ENCODE data around the gene CLCN1.
"Not testable (repeated sequence)": the region's sequence is repeated elsewhere in the genome, so short reads cannot be mapped to it uniquely, and the experiment has no call there.

Gene CLCN1

GRCh38 chr7:143284591-143285469 lies 31.1 kb upstream of the CLCN1 start, which contains the start of gene TMEM139:
Gene TMEM139, plus strand, starts transcription at chr7:143284958. Its CDS starts 1,000 bp downstream, at chr7:143285958.
- Histone ChIP-seq H3K27me3 (ENCODE audit: control insufficient read depth in 2 of 2, insufficient read depth in 2 of 2, low read length in 2 of 2) (no peaks in the 10 kb centered on the region), H3K27ac (ENCODE audit: low read depth in 2 of 2, low read length in 2 of 2) (peak within 1 kb of the TSS; percentile 87 to 88), H3K9me3 (ENCODE audit: control insufficient read depth in 2 of 2, low read length in 2 of 2) (no peaks in the 10 kb centered on the region), H3K4me1 (ENCODE audit: control insufficient read depth in 2 of 2, insufficient read depth in 2 of 2, low read length in 2 of 2) (peaks cover 37 to 46% of the 10 kb centered on the region in 2 donors), H3K9ac (ENCODE audit: low read depth in 1 of 2, low read length in 2 of 2) (peak within 1 kb of the TSS; percentile 55 to 56), H3K36me3 (ENCODE audit: control insufficient read depth in 2 of 2, insufficient read depth in 2 of 2, low read length in 2 of 2) (no peaks in the 10 kb centered on the region), H3K4me3 (ENCODE audit: low read length in 2 of 2) (peak within 1 kb of the TSS; percentile 63 to 67)

- H3K36me3 ChIP-seq (ENCODE audit: control insufficient read depth in 2 of 2, insufficient read depth in 2 of 2, low read length in 2 of 2), result no peaks in the 10 kb centered on the region
- H3K9ac ChIP-seq (ENCODE audit: low read depth in 1 of 2, low read length in 2 of 2), result peak overlapping the region; percentile 55 to 56
- no peaks in the 10 kb centered on the region for H3K9me3 ChIP-seq (ENCODE audit: control insufficient read depth in 2 of 2, low read length in 2 of 2)
- H3K27ac ChIP-seq (ENCODE audit: low read depth in 2 of 2, low read length in 2 of 2), result peak overlapping the region; percentile 87 to 88
- H3K27me3 ChIP-seq (ENCODE audit: control insufficient read depth in 2 of 2, insufficient read depth in 2 of 2, low read length in 2 of 2), result no peaks in the 10 kb centered on the region
- H3K4me1 ChIP-seq (ENCODE audit: control insufficient read depth in 2 of 2, insufficient read depth in 2 of 2, low read length in 2 of 2), result peaks cover 40 to 49% of the 10 kb centered on the region in 2 donors
- H3K4me3 ChIP-seq (ENCODE audit: low read length in 2 of 2), result peak overlapping the region; percentile 63 to 67
These were observed 30.5 kb upstream of the CLCN1 start for GRCh38 chr7:143285470-143285778.

- H3K27me3 ChIP-seq (ENCODE audit: control insufficient read depth in 2 of 2, insufficient read depth in 2 of 2, low read length in 2 of 2), result no peaks in the 10 kb centered on the region
- H3K9ac ChIP-seq (ENCODE audit: low read depth in 1 of 2, low read length in 2 of 2), result peak overlapping the region in 1 of 2 donors; percentile 26
- no peaks in the 10 kb centered on the region for H3K36me3 ChIP-seq (ENCODE audit: control insufficient read depth in 2 of 2, insufficient read depth in 2 of 2, low read length in 2 of 2)
- no peaks in the 10 kb centered on the region for H3K9me3 ChIP-seq (ENCODE audit: control insufficient read depth in 2 of 2, low read length in 2 of 2)
- H3K4me3 ChIP-seq (ENCODE audit: low read length in 2 of 2), result peak overlapping the region; percentile 31 to 67
- H3K27ac ChIP-seq (ENCODE audit: low read depth in 2 of 2, low read length in 2 of 2), result peak overlapping the region; percentile 87 to 88
- H3K4me1 ChIP-seq (ENCODE audit: control insufficient read depth in 2 of 2, insufficient read depth in 2 of 2, low read length in 2 of 2), result peaks cover 44 to 51% of the 10 kb centered on the region in 2 donors
These were observed 29.9 kb upstream of the CLCN1 start for GRCh38 chr7:143285806-143286521.

- Histone ChIP-seq H3K4me1 (ENCODE audit: control insufficient read depth in 2 of 2, insufficient read depth in 2 of 2, low read length in 2 of 2) (peaks cover 44 to 51% of the 10 kb centered on the region in 2 donors), H3K9ac (ENCODE audit: low read depth in 1 of 2, low read length in 2 of 2) (no peak overlapping the region), H3K9me3 (ENCODE audit: control insufficient read depth in 2 of 2, low read length in 2 of 2) (no peaks in the 10 kb centered on the region), H3K4me3 (ENCODE audit: low read length in 2 of 2) (peak overlapping the region in 1 of 2 donors; percentile 67), H3K27ac (ENCODE audit: low read depth in 2 of 2, low read length in 2 of 2) (peak overlapping the region in 1 of 2 donors; percentile 87), H3K27me3 (ENCODE audit: control insufficient read depth in 2 of 2, insufficient read depth in 2 of 2, low read length in 2 of 2) (no peaks in the 10 kb centered on the region), H3K36me3 (ENCODE audit: control insufficient read depth in 2 of 2, insufficient read depth in 2 of 2, low read length in 2 of 2) (no peaks in the 10 kb centered on the region)
These were observed 29.4 kb upstream of the CLCN1 start for GRCh38 chr7:143286522-143286890.

GRCh38 chr7:143287339-143287934 lies 28.5 kb upstream of the CLCN1 start:
- Histone ChIP-seq H3K36me3 (ENCODE audit: control insufficient read depth in 2 of 2, insufficient read depth in 2 of 2, low read length in 2 of 2) (peaks cover 5 to 6% of the 10 kb centered on the region in 2 donors), H3K4me1 (ENCODE audit: control insufficient read depth in 2 of 2, insufficient read depth in 2 of 2, low read length in 2 of 2) (peaks cover 44 to 51% of the 10 kb centered on the region in 2 donors), H3K4me3 (ENCODE audit: low read length in 2 of 2) (peak overlapping the region; percentile 61 to 69), H3K27ac (ENCODE audit: low read depth in 2 of 2, low read length in 2 of 2) (peak overlapping the region; percentile 69 to 83), H3K9me3 (ENCODE audit: control insufficient read depth in 2 of 2, low read length in 2 of 2) (no peaks in the 10 kb centered on the region), H3K9ac (ENCODE audit: low read depth in 1 of 2, low read length in 2 of 2) (peak overlapping the region; percentile 44 to 51), H3K27me3 (ENCODE audit: control insufficient read depth in 2 of 2, insufficient read depth in 2 of 2, low read length in 2 of 2) (no peaks in the 10 kb centered on the region)

- Histone ChIP-seq H3K4me3 (ENCODE audit: low read length in 2 of 2) (peak within 1 kb of the TSS; percentile 95), H3K27me3 (ENCODE audit: control insufficient read depth in 2 of 2, insufficient read depth in 2 of 2, low read length in 2 of 2) (no peaks in the 10 kb centered on the region), H3K4me1 (ENCODE audit: control insufficient read depth in 2 of 2, insufficient read depth in 2 of 2, low read length in 2 of 2) (peaks cover 44 to 46% of the 10 kb centered on the region in 2 donors), H3K27ac (ENCODE audit: low read depth in 2 of 2, low read length in 2 of 2) (peak within 1 kb of the TSS; percentile 83 to 87), H3K9ac (ENCODE audit: low read depth in 1 of 2, low read length in 2 of 2) (peak within 1 kb of the TSS; percentile 87 to 92), H3K9me3 (ENCODE audit: control insufficient read depth in 2 of 2, low read length in 2 of 2) (no peaks in the 10 kb centered on the region), H3K36me3 (ENCODE audit: control insufficient read depth in 2 of 2, insufficient read depth in 2 of 2, low read length in 2 of 2) (peaks cover 9 to 11% of the 10 kb centered on the region in 2 donors)
These were observed 27.7 kb upstream of the CLCN1 start, which contains the start of gene CASP2 for GRCh38 chr7:143287935-143288826. Gene CASP2, plus strand, starts transcription at chr7:143288351. Its CDS starts 105 bp downstream, at chr7:143288456.

GRCh38 chr7:143288836-143289235 lies 27.1 kb upstream of the CLCN1 start:
- Histone ChIP-seq H3K27me3 (ENCODE audit: control insufficient read depth in 2 of 2, insufficient read depth in 2 of 2, low read length in 2 of 2) (no peaks in the 10 kb centered on the region), H3K4me3 (ENCODE audit: low read length in 2 of 2) (peak overlapping the region; percentile 95), H3K9ac (ENCODE audit: low read depth in 1 of 2, low read length in 2 of 2) (peak overlapping the region; percentile 87 to 92), H3K36me3 (ENCODE audit: control insufficient read depth in 2 of 2, insufficient read depth in 2 of 2, low read length in 2 of 2) (peaks cover 14 to 18% of the 10 kb centered on the region in 2 donors), H3K9me3 (ENCODE audit: control insufficient read depth in 2 of 2, low read length in 2 of 2) (no peaks in the 10 kb centered on the region), H3K4me1 (ENCODE audit: control insufficient read depth in 2 of 2, insufficient read depth in 2 of 2, low read length in 2 of 2) (peaks cover 40% of the 10 kb centered on the region in 2 donors), H3K27ac (ENCODE audit: low read depth in 2 of 2, low read length in 2 of 2) (peak overlapping the region; percentile 83 to 87)

- peak overlapping the region; percentile 95 for H3K4me3 ChIP-seq (ENCODE audit: low read length in 2 of 2)
- H3K36me3 ChIP-seq (ENCODE audit: control insufficient read depth in 2 of 2, insufficient read depth in 2 of 2, low read length in 2 of 2), result peaks cover 20 to 24% of the 10 kb centered on the region in 2 donors
- H3K4me1 ChIP-seq (ENCODE audit: control insufficient read depth in 2 of 2, insufficient read depth in 2 of 2, low read length in 2 of 2), result peaks cover 34% of the 10 kb centered on the region in 2 donors
- peak overlapping the region; percentile 83 to 87 for H3K27ac ChIP-seq (ENCODE audit: low read depth in 2 of 2, low read length in 2 of 2)
- no peaks in the 10 kb centered on the region for H3K9me3 ChIP-seq (ENCODE audit: control insufficient read depth in 2 of 2, low read length in 2 of 2)
- no peaks in the 10 kb centered on the region for H3K27me3 ChIP-seq (ENCODE audit: control insufficient read depth in 2 of 2, insufficient read depth in 2 of 2, low read length in 2 of 2)
- H3K9ac ChIP-seq (ENCODE audit: low read depth in 1 of 2, low read length in 2 of 2), result peak overlapping the region in 1 of 2 donors; percentile 92
These were observed 26.5 kb upstream of the CLCN1 start for GRCh38 chr7:143289421-143289820.

GRCh38 chr7:143289888-143290287 lies 26.0 kb upstream of the CLCN1 start:
- H3K27me3 ChIP-seq (ENCODE audit: control insufficient read depth in 2 of 2, insufficient read depth in 2 of 2, low read length in 2 of 2); H3K9ac ChIP-seq (ENCODE audit: low read depth in 1 of 2, low read length in 2 of 2); H3K9me3 ChIP-seq (ENCODE audit: control insufficient read depth in 2 of 2, low read length in 2 of 2); H3K27ac ChIP-seq (ENCODE audit: low read depth in 2 of 2, low read length in 2 of 2): not testable (repeated sequence)
- peak overlapping the region in 1 of 2 donors; percentile 95 for H3K4me3 ChIP-seq (ENCODE audit: low read length in 2 of 2)
- H3K36me3 ChIP-seq (ENCODE audit: control insufficient read depth in 2 of 2, insufficient read depth in 2 of 2, low read length in 2 of 2), result peaks cover 25 to 28% of the 10 kb centered on the region in 2 donors
- peaks cover 31 to 32% of the 10 kb centered on the region in 2 donors for H3K4me1 ChIP-seq (ENCODE audit: control insufficient read depth in 2 of 2, insufficient read depth in 2 of 2, low read length in 2 of 2)
